DOHH2 (cell line): ENCODE data around the gene ZDHHC1.

ENCODE experiments used
- CTCF ChIP-seq: fragments of 200-600 bp; sonication (generic); IDR thresholded peaks from one replicate; pipeline ENCODE4 v1.5.1; 2014; ENCODE audit warnings: antibody characterized with exemption, mild to moderate bottlenecking, low read depth, low read length; ENCODE audit not compliant: poor library complexity, severe bottlenecking
- EZH2phosphoT487 ChIP-seq: fragments of 200-600 bp; sonication (generic); IDR thresholded peaks from 2 replicates; pipeline ENCODE4 v1.6.1; 2017; ENCODE audit warnings: borderline replicate concordance, mild to moderate bottlenecking, antibody characterized with exemption, low read length, moderate library complexity, mixed read lengths

DNA sequence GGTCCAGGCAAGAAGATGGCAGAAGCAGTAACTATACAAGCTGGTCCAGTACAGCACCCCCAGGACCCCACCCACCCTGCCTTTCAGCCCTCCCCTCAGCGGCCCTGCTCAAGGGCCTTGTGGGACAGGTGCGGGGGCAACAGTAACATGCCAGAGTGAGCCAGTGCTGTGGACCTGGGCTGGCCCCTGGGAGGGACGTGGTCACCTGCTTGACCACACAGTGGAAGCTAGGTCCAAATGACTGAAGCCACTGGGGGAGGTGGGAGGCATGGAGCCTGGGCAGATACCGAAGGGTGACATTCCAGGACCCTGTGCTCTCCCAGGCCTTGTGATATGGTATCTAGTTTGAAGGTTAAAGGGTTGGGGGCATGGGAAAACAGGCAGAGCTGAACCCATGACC is 47.4 kb upstream of the ZDHHC1 start:
- TF ChIP-seq CTCF (no peak), EZH2phosphoT487 (no peak)
